Liver (tissue), 9 donors: ENCODE data around the gene SLIT3. TPM values are rescaled to one million over a fixed set of nuclear protein-coding genes. Genes with fewer than 3 reads are reported as not detected.

Experiments used
- DNase-seq: peaks from one replicate; pipeline ENCODE4 v3.0.0-alpha.2; 2017; ENCODE audit warnings: low spot score
- H3K27ac ChIP-seq, 2 donors: one replicate each; pipeline ENCODE4 v1.7.0; 2013; ENCODE audit warnings: inconsistent platforms in 2 of 2, low read length in 2 of 2, control low read depth in 1 of 2, low read depth in 1 of 2, mild to moderate bottlenecking in 1 of 2
- H3K27me3 ChIP-seq, 4 donors: one replicate each; pipeline versions ENCODE4 v1.6.1 to v1.7.0; 2013; ENCODE audit warnings: low read length in 3 of 4, inconsistent platforms in 1 of 4, mild to moderate bottlenecking in 1 of 4, moderate library complexity in 1 of 4; ENCODE audit not compliant: control insufficient read depth in 4 of 4, insufficient read depth in 4 of 4
- H3K36me3 ChIP-seq, 4 donors: one replicate each; pipeline versions ENCODE4 v1.6.1 to v1.7.0; 2013; ENCODE audit warnings: low read length in 3 of 4, mild to moderate bottlenecking in 3 of 4, low read depth in 1 of 4, moderate library complexity in 1 of 4; ENCODE audit not compliant: control insufficient read depth in 4 of 4, insufficient read depth in 3 of 4
- H3K4me1 ChIP-seq, 4 donors: one replicate each; pipeline versions ENCODE4 v1.6.1 to v1.7.0; 2013; ENCODE audit warnings: low read length in 3 of 4, mild to moderate bottlenecking in 3 of 4, moderate library complexity in 1 of 4; ENCODE audit not compliant: control insufficient read depth in 4 of 4, insufficient read depth in 4 of 4
- H3K4me3 ChIP-seq, 3 donors: one replicate each; pipeline versions ENCODE4 v1.6.1 to v1.7.0; 2013; ENCODE audit warnings: low read length in 3 of 3, control low read depth in 1 of 3, low read depth in 1 of 3, mild to moderate bottlenecking in 1 of 3
- H3K9ac ChIP-seq, 2 donors: one replicate each; pipeline ENCODE4 v1.7.0; 2013; ENCODE audit warnings: low read length in 2 of 2, mild to moderate bottlenecking in 2 of 2, moderate library complexity in 2 of 2, control low read depth in 1 of 2, low read depth in 1 of 2
- H3K9me3 ChIP-seq, 4 donors: one replicate each; pipeline versions ENCODE4 v1.6.1 to v1.7.0; 2013; ENCODE audit warnings: low read length in 3 of 4; ENCODE audit not compliant: control insufficient read depth in 4 of 4
- ATF3 ChIP-seq: IDR thresholded peaks from 2 replicates; pipeline ENCODE4 v1.6.1; 2016; ENCODE audit warnings: antibody characterized with exemption
- EGR1 ChIP-seq, 2 donors: IDR thresholded peaks; 2 replicates each; pipeline ENCODE4 v1.6.1; 2016 to 2018; ENCODE audit warnings: antibody characterized with exemption in 2 of 2, low read depth in 2 of 2
- FOXA1 ChIP-seq: IDR thresholded peaks from 2 replicates; pipeline ENCODE4 v1.6.1; 2016; ENCODE audit warnings: antibody characterized with exemption
- FOXA2 ChIP-seq: IDR thresholded peaks from 2 replicates; pipeline ENCODE4 v1.6.1; 2016; ENCODE audit warnings: antibody characterized with exemption
- GABPA ChIP-seq, 2 donors: IDR thresholded peaks in 1 of 2; conservative IDR thresholded peaks in 1 of 2; 2 replicates each; pipeline ENCODE4 v1.6.1; 2016; ENCODE audit warnings: antibody characterized with exemption in 2 of 2, mild to moderate bottlenecking in 1 of 2, moderate library complexity in 1 of 2
- HNF4A ChIP-seq, 2 donors: conservative IDR thresholded peaks; 2 replicates each; pipeline ENCODE4 v1.6.1; 2016; ENCODE audit warnings: antibody characterized with exemption in 2 of 2, mild to moderate bottlenecking in 2 of 2
- HNF4G ChIP-seq: IDR thresholded peaks from 2 replicates; pipeline ENCODE4 v1.6.1; 2016; ENCODE audit warnings: antibody characterized with exemption
- JUND ChIP-seq, 2 donors: IDR thresholded peaks; 2 replicates each; pipeline ENCODE4 v1.6.1; 2016; ENCODE audit warnings: antibody characterized with exemption in 2 of 2
- NR2F2 ChIP-seq: IDR thresholded peaks from 2 replicates; pipeline ENCODE4 v1.6.1; 2016; ENCODE audit warnings: antibody characterized with exemption
- RAD21 ChIP-seq, 2 donors: IDR thresholded peaks; 2 replicates each; pipeline ENCODE4 v1.6.1; 2016; ENCODE audit warnings: antibody characterized with exemption in 2 of 2, mild to moderate bottlenecking in 2 of 2
- RXRA ChIP-seq, 2 donors: IDR thresholded peaks; 2 replicates each; pipeline ENCODE4 v1.6.1; 2017 to 2018; ENCODE audit warnings: antibody characterized with exemption in 2 of 2, mild to moderate bottlenecking in 1 of 2
- SP1 ChIP-seq: IDR thresholded peaks from 2 replicates; pipeline ENCODE4 v1.6.1; 2018; ENCODE audit warnings: antibody characterized with exemption, mild to moderate bottlenecking
- TAF1 ChIP-seq: conservative IDR thresholded peaks from 2 replicates; pipeline ENCODE4 v1.6.1; 2016; ENCODE audit warnings: antibody characterized with exemption, mild to moderate bottlenecking
- YY1 ChIP-seq: IDR thresholded peaks from 2 replicates; pipeline ENCODE4 v1.6.1; 2016; ENCODE audit warnings: antibody characterized with exemption, mild to moderate bottlenecking
- ZBTB33 ChIP-seq: IDR thresholded peaks from 2 replicates; pipeline ENCODE4 v1.6.1; 2016; ENCODE audit warnings: antibody characterized with exemption
- WGBS: extraction: QIAGEN DNeasy Blood & Tissue Kit; methylation state at CpG from one replicate; pipeline ENCODE4 v1.1.7; 2013; 5-methylcytosine and 5-hydroxymethylcytosine counted together
- polyA plus RNA-seq, 2 donors: library from polyadenylated mRNA; stranded (reverse) in 1 of 2; unstranded in 1 of 2; fragments of 200-250 nt in 1 of 2; fragments of >200 nt in 1 of 2; fragmentation: Nextera tagmentation in 1 of 2; extraction: Ambion mirVana in 1 of 2; gene quantifications; one replicate each; pipeline versions ENCODE4 v1.2.1 to v1.2.3, GENCODE V29; 2013 to 2015
- total RNA-seq, 2 donors: library from RNA; depleted of rRNA; stranded (reverse); fragments of >200 nt; gene quantifications; one replicate each; pipeline ENCODE4 v1.2.3, GENCODE V29; 2014
- TF ChIP-seq, protein P1 (sequence below): IDR thresholded peaks from 2 replicates; pipeline ENCODE4 v1.6.1; 2016; ENCODE audit warnings: antibody characterized with exemption
- TF ChIP-seq, protein P2 (sequence below): fragments of 150-350 bp; IDR thresholded peaks from 2 replicates; pipeline ENCODE4 v1.5.1; 2017; ENCODE audit warnings: improper control_type of control experiment, low read depth, low read length; ENCODE audit not compliant: missing input control
- TF ChIP-seq, protein P3 (sequence below): IDR thresholded peaks from 2 replicates; pipeline ENCODE4 v1.6.1; 2016; ENCODE audit warnings: antibody characterized with exemption, mild to moderate bottlenecking
- donor health status: healthy.
- donor health status: healthy.
- donor health status: healthy.
- donor health status: healthy.
- donor health status: healthy.

The SLIT3 gene
- total and polyA plus RNA-seq, 4 donors: 0.61 to 1.3 (median 0.91) TPM

DNA sequence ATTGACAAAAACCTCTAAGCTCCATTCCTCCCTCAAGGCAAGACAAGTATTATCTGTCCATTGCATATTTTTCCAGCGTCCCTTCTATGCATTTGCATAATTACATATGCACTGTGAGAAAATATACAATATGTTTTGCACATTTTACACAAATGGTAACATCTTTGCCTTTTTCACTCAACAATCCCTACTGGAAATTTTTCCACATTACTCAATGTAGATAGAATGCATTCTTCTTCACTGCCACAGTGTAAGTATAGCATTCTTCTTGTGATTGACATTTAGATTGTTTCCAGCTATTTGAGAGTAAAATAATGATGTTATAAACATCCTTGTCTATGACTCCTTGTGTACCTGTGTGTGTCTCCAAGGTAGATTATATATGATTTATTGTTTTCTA, 205.0 kb downstream of the SLIT3 start:
- H3K27ac ChIP-seq: no peak overlapping the region
- no peaks in the 10 kb centered on the region for H3K36me3 ChIP-seq
- 56% methylated on average over 1 of the region's 1 CpG for WGBS

More for the DNA sequence above, 205.0 kb downstream of the SLIT3 start:
- no peak overlapping the region for H3K9ac ChIP-seq
- peaks cover 0 to 5% (median 2%) of the 10 kb centered on the region in 4 donors for H3K9me3 ChIP-seq
- TF ChIP-seq ATF3: no peak
- TF ChIP-seq, protein P1, sequence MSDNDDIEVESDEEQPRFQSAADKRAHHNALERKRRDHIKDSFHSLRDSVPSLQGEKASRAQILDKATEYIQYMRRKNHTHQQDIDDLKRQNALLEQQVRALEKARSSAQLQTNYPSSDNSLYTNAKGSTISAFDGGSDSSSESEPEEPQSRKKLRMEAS: no peak
- no peak for TF ChIP-seq RAD21 (IDR thresholded peaks at IDR 0.05)
- TF ChIP-seq EGR1 (IDR thresholded peaks at IDR 0.05; ENCODE audit: low read depth in 2 of 2): no peak
- no peak for TF ChIP-seq YY1
- TF ChIP-seq FOXA2: no peak
- TF ChIP-seq SP1: no peak
- no peak for TF ChIP-seq HNF4G
- TF ChIP-seq RXRA (IDR thresholded peaks at IDR 0.05): no peak
- no peak for TF ChIP-seq ZBTB33
- no peak for TF ChIP-seq TAF1
- no peak for TF ChIP-seq NR2F2
- no peak for TF ChIP-seq HNF4A (conservative IDR thresholded peaks at IDR 0.05)
- TF ChIP-seq, protein P2, sequence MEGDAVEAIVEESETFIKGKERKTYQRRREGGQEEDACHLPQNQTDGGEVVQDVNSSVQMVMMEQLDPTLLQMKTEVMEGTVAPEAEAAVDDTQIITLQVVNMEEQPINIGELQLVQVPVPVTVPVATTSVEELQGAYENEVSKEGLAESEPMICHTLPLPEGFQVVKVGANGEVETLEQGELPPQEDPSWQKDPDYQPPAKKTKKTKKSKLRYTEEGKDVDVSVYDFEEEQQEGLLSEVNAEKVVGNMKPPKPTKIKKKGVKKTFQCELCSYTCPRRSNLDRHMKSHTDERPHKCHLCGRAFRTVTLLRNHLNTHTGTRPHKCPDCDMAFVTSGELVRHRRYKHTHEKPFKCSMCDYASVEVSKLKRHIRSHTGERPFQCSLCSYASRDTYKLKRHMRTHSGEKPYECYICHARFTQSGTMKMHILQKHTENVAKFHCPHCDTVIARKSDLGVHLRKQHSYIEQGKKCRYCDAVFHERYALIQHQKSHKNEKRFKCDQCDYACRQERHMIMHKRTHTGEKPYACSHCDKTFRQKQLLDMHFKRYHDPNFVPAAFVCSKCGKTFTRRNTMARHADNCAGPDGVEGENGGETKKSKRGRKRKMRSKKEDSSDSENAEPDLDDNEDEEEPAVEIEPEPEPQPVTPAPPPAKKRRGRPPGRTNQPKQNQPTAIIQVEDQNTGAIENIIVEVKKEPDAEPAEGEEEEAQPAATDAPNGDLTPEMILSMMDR: no peak
- no peak for TF ChIP-seq GABPA (IDR thresholded peaks at IDR 0.05 in 1 of 2, conservative IDR thresholded peaks at IDR 0.05 in 1 of 2)
- no peak for TF ChIP-seq JUND (IDR thresholded peaks at IDR 0.05)
- no peak for TF ChIP-seq FOXA1
- TF ChIP-seq, protein P3, sequence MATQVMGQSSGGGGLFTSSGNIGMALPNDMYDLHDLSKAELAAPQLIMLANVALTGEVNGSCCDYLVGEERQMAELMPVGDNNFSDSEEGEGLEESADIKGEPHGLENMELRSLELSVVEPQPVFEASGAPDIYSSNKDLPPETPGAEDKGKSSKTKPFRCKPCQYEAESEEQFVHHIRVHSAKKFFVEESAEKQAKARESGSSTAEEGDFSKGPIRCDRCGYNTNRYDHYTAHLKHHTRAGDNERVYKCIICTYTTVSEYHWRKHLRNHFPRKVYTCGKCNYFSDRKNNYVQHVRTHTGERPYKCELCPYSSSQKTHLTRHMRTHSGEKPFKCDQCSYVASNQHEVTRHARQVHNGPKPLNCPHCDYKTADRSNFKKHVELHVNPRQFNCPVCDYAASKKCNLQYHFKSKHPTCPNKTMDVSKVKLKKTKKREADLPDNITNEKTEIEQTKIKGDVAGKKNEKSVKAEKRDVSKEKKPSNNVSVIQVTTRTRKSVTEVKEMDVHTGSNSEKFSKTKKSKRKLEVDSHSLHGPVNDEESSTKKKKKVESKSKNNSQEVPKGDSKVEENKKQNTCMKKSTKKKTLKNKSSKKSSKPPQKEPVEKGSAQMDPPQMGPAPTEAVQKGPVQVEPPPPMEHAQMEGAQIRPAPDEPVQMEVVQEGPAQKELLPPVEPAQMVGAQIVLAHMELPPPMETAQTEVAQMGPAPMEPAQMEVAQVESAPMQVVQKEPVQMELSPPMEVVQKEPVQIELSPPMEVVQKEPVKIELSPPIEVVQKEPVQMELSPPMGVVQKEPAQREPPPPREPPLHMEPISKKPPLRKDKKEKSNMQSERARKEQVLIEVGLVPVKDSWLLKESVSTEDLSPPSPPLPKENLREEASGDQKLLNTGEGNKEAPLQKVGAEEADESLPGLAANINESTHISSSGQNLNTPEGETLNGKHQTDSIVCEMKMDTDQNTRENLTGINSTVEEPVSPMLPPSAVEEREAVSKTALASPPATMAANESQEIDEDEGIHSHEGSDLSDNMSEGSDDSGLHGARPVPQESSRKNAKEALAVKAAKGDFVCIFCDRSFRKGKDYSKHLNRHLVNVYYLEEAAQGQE: no peak
- no peaks in the 10 kb centered on the region for H3K4me1 ChIP-seq
- no peak overlapping the region for H3K4me3 ChIP-seq
- no peaks in the 10 kb centered on the region for H3K27me3 ChIP-seq
- DNase-seq: no peak
